Kidney (tissue), 14 donors: Measurements from ENCODE around the gene PINK1. TPM values are rescaled to one million over a fixed set of nuclear protein-coding genes. Genes with fewer than 3 reads are reported as not detected.

Source experiments
- DNase-seq, 5 donors: peaks; one replicate each; pipeline ENCODE4 v3.0.0-alpha.2; 2013 to 2020
- FAIRE-seq: peaks from 2 replicates; lab custom pipeline; 2012; peaks lifted over from hg19 to GRCh38; lab: Jason Lieb, UNC
- H3K27ac ChIP-seq, 2 donors: one replicate each; pipeline ENCODE4 v1.7.0; 2013; ENCODE audit warnings: low read depth in 2 of 2, low read length in 2 of 2, inconsistent platforms in 1 of 2
- H3K27me3 ChIP-seq: one replicate; pipeline ENCODE4 v1.7.1; 2013; ENCODE audit warnings: low read length, inconsistent platforms; ENCODE audit not compliant: control insufficient read depth, insufficient read depth
- H3K36me3 ChIP-seq, 3 donors: one replicate each; pipeline versions ENCODE4 v1.7.0 to v1.7.1; 2013; ENCODE audit warnings: low read length in 3 of 3, control low read depth in 1 of 3, inconsistent platforms in 1 of 3; ENCODE audit not compliant: insufficient read depth in 3 of 3, control insufficient read depth in 2 of 3
- H3K4me1 ChIP-seq, 3 donors: one replicate each; pipeline versions ENCODE4 v1.7.0 to v1.7.1; 2013; ENCODE audit warnings: low read length in 3 of 3, inconsistent platforms in 1 of 3, low read depth in 1 of 3; ENCODE audit not compliant: control insufficient read depth in 2 of 3, insufficient read depth in 2 of 3
- H3K4me3 ChIP-seq, 3 donors: one replicate each; pipeline versions ENCODE4 v1.7.0 to v1.8.1; 2013; ENCODE audit warnings: low read length in 3 of 3, control low read depth in 1 of 3, inconsistent platforms in 1 of 3
- H3K9ac ChIP-seq, 3 donors: one replicate each; pipeline versions ENCODE4 v1.7.0 to v1.7.1; 2013; ENCODE audit warnings: low read length in 3 of 3, control low read depth in 1 of 3, inconsistent platforms in 1 of 3
- H3K9me3 ChIP-seq, 3 donors: one replicate each; pipeline versions ENCODE4 v1.7.0 to v1.7.1; 2013; ENCODE audit warnings: low read length in 3 of 3, control low read depth in 1 of 3, inconsistent platforms in 1 of 3; ENCODE audit not compliant: control insufficient read depth in 2 of 3, insufficient read depth in 1 of 3
- intact Hi-C: fragments of 100-400 bp; cut with DNase I; formaldehyde crosslinking; loops from one replicate; pipeline ENCODE4 v1.11.1; 2022
- polyA plus RNA-seq: library from polyadenylated mRNA; stranded (reverse); fragments of 350-450 nt; fragmentation: Illumina TruSeq; extraction: RNeasy Lipid Tissue Mini Kit (QIAGEN cat#74804); gene quantifications from one replicate; pipeline ENCODE4 v1.2.3, GENCODE V29; 2014; ENCODE audit warnings: low read depth, low replicate concordance; ENCODE audit not compliant: insufficient read depth
- total RNA-seq: library from RNA; stranded (reverse); fragmentation: NEBNext Ultra II Directional; extraction: Animal tissue kit (Norgen Biotek cat#: 25700); gene quantifications from one replicate; pipeline ENCODE4 v1.2.1, GENCODE V29; 2021
- TF ChIP-seq, protein P1 (sequence below): IDR thresholded peaks from 3 replicates; pipeline ENCODE4 v1.5.1; 2012; ENCODE audit warnings: mild to moderate bottlenecking, moderate library complexity, borderline replicate concordance; ENCODE audit not compliant: insufficient read depth; ENCODE audit errors: extremely low read depth
- donor health status: control.
- donor health status: control.
- donor health status: control.
- donor health status: control.
- donor health status: control.
- donor health status: DM: yes; HTN: yes; CAD: no.
- donor health status: Normal renal cell carcinoma (clear cell type).

The PINK1 gene
- total and polyA plus RNA-seq, 2 donors from 2014 or later, result 72.7 to 156 TPM

DNA sequence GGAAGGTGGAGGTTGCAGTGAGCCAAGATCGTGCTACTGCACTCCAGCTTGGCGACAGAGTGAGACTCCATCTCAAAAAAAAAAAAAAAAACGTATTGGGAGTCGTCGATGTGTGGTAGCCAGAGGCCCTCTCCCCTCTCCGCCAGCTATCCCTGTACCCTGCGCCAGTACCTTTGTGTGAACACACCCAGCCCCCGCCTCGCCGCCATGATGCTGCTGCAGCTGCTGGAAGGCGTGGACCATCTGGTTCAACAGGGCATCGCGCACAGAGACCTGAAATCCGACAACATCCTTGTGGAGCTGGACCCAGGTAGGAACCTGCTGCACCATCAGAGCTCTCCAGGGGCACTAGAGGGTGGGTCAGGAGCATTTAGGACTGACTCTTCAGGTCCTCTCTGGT is 12.2 kb downstream of the PINK1 start:
- H3K4me1 ChIP-seq, result no peaks in the 10 kb centered on the region
- TF ChIP-seq, protein P1, sequence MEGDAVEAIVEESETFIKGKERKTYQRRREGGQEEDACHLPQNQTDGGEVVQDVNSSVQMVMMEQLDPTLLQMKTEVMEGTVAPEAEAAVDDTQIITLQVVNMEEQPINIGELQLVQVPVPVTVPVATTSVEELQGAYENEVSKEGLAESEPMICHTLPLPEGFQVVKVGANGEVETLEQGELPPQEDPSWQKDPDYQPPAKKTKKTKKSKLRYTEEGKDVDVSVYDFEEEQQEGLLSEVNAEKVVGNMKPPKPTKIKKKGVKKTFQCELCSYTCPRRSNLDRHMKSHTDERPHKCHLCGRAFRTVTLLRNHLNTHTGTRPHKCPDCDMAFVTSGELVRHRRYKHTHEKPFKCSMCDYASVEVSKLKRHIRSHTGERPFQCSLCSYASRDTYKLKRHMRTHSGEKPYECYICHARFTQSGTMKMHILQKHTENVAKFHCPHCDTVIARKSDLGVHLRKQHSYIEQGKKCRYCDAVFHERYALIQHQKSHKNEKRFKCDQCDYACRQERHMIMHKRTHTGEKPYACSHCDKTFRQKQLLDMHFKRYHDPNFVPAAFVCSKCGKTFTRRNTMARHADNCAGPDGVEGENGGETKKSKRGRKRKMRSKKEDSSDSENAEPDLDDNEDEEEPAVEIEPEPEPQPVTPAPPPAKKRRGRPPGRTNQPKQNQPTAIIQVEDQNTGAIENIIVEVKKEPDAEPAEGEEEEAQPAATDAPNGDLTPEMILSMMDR, result no peak
- H3K36me3 ChIP-seq, result peaks cover 4 to 52% (median 49%) of the 10 kb centered on the region in 3 donors
- no peak overlapping the region for H3K4me3 ChIP-seq
- no peak for FAIRE-seq
- intact Hi-C loops, result no loop called here
- H3K9me3 ChIP-seq, result no peaks in the 10 kb centered on the region
- DNase-seq, result no peak
- H3K27ac ChIP-seq, result no peak overlapping the region
- no peak overlapping the region for H3K9ac ChIP-seq
- H3K27me3 ChIP-seq, result no peaks in the 10 kb centered on the region

DNA sequence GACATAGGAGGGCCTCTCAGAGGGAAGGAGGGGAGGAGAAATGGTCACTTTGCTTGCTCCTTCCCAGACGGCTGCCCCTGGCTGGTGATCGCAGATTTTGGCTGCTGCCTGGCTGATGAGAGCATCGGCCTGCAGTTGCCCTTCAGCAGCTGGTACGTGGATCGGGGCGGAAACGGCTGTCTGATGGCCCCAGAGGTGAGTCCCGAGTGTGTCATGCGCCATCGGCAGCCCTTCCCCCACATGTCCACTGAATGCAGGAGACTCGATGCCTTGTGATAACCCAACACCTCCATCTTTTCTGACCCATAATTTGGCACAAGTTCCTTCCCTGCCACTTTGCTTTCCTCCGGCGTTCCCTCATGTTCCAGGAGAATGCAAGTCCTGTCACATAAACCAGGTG is 15.2 kb downstream of the PINK1 start:
- Histone ChIP-seq H3K4me1 (no peaks in the 10 kb centered on the region), H3K27me3 (no peaks in the 10 kb centered on the region), H3K9me3 (no peaks in the 10 kb centered on the region), H3K9ac (no peak overlapping the region), H3K4me3 (no peak overlapping the region), H3K27ac (no peak overlapping the region), H3K36me3 (peaks cover 4 to 55% (median 52%) of the 10 kb centered on the region in 3 donors)
- TF ChIP-seq, protein P1, result no peak
- FAIRE-seq (no peak), DNase-seq (no peak)
- intact Hi-C loops, result no loop called here

DNA sequence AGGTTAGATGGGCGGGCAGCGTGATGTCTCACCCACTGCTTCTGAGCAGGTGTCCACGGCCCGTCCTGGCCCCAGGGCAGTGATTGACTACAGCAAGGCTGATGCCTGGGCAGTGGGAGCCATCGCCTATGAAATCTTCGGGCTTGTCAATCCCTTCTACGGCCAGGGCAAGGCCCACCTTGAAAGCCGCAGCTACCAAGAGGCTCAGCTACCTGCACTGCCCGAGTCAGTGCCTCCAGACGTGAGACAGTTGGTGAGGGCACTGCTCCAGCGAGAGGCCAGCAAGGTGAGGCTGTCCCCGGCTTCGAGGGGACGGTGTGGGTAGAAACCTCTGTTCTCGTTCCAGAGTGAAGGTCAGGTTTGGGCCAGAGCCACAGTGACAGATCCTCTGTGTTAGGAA is 15.7 kb downstream of the PINK1 start:
- FAIRE-seq (no peak), DNase-seq (no peak)
- Histone ChIP-seq H3K9me3 (no peaks in the 10 kb centered on the region), H3K36me3 (peaks cover 8 to 57% (median 54%) of the 10 kb centered on the region in 3 donors), H3K4me1 (no peaks in the 10 kb centered on the region), H3K9ac (no peak overlapping the region), H3K4me3 (no peak overlapping the region), H3K27me3 (no peaks in the 10 kb centered on the region), H3K27ac (no peak overlapping the region)
- TF ChIP-seq, protein P1, result no peak
- intact Hi-C loops, result no loop called here

DNA sequence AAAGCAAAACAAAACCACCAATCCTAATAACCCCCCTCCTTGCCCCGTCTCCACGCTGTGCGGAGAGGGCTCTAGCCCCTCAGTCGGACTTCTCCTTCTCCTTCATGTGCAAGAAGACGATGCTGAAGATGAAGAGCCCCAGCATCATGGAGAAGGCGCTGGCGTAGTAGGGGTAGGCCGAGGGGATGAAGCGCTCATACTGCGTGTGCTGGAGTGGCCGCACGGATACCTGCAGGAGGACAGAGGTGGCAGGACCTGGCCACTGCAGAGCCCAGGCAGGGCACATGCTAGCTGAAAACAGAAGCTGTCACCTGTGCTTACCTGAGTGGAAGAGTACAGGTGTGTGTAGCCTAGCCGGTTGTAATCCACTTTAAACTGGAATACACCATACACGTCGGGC is 19.0 kb downstream of the PINK1 start:
- Histone ChIP-seq H3K4me3 (no peak overlapping the region), H3K4me1 (no peaks in the 10 kb centered on the region), H3K27ac (no peak overlapping the region), H3K9ac (no peak overlapping the region), H3K36me3 (peaks cover 7 to 68% (median 63%) of the 10 kb centered on the region in 3 donors), H3K9me3 (no peaks in the 10 kb centered on the region), H3K27me3 (no peaks in the 10 kb centered on the region)
- intact Hi-C loops, result no loop called here
- FAIRE-seq (no peak), DNase-seq (no peak)
- TF ChIP-seq, protein P1, result no peak
